A673 (cell line): ENCODE measurements around the gene INSRR.

ENCODE experiments used
- CTCF ChIP-seq: fragments of 300-800, 200-600 bp; sonication (generic); conservative IDR thresholded peaks from 2 replicates; pipeline ENCODE4 v1.5.1; 2017; ENCODE audit warnings: low read depth, mild to moderate bottlenecking, antibody characterized with exemption, low read length, moderate library complexity, mixed read lengths
- EZH2 ChIP-seq: fragments of 200-600 bp; sonication (generic); IDR thresholded peaks from 2 replicates; pipeline ENCODE4 v1.6.1; 2017; ENCODE audit warnings: borderline replicate concordance, low read depth, mild to moderate bottlenecking, mixed read lengths, antibody characterized with exemption, low read length; ENCODE audit not compliant: poor library complexity, severe bottlenecking

DNA sequence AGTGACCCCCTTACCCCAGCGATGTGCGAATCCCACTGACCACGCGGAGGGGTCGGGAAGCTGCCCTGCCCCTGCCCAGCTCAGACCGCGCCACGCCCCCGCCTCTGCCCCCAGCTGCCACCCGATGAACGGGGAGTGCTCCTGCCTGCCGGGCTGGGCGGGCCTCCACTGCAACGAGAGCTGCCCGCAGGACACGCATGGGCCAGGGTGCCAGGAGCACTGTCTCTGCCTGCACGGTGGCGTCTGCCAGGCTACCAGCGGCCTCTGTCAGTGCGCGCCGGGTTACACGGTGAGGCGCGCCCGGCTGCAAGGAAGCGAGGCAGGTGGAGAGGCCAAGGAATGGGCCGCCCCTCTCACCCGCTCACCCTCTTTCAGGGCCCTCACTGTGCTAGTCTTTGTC lies 49.6 kb upstream of the INSRR start:
- TF ChIP-seq CTCF (no peak), EZH2 (no peak)
